Astrocyte (in vitro differentiated cells and primary cell): ENCODE measurements around the gene LDB3.

Experiments
- CTCF ChIP-seq: IDR thresholded peaks from 2 replicates; pipeline ENCODE4 v1.5.1; 2011; ENCODE audit warnings: low read depth, mild to moderate bottlenecking, inconsistent platforms, low read length, moderate library complexity; ENCODE audit not compliant: insufficient read depth
- EZH2 ChIP-seq: IDR thresholded peaks from 2 replicates; pipeline ENCODE4 v1.6.1; 2012; ENCODE audit warnings: mild to moderate bottlenecking, low read length, inconsistent platforms; ENCODE audit not compliant: insufficient read depth

GRCh38 chr10:86692023-86692514, 23.8 kb downstream of the LDB3 start:
- TF ChIP-seq EZH2 (no peak), CTCF (no peak)
